ENCODE measurements around the gene TRIM10.

DNA sequence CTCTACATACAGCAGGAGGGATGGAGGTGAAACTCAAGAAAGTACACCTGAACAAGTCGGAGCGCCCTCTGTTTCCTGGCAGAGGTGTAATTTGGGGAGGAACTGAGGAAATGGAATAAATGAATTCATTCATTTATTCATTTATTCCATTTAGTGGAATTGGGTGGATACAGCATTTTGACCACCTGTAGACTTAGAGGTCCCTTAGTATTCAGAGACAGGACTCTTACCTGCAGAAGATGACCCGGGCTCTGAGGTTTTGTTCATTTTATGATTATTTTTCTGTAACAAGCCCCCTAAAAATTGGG is 57.2 kb downstream of the TRIM10 start:
- no peak for TF ChIP-seq GATA2 (IDR thresholded peaks at IDR 0.05; ENCODE audit: low read depth, low read length)
- TF ChIP-seq GATA3 (IDR thresholded peaks at IDR 0.05; ENCODE audit: low read depth, low read length): no peak

Measured in SH-SY5Y (cell line).